Activated T-cell treated with anti-CD3 and anti-CD28 coated beads, Interleukin-2, amount 50 U/mL, for 24 hours (primary cell): ENCODE data around the gene TFAP2D.

Source experiments
- DNase-seq: peaks from one replicate; pipeline ENCODE4 v3.0.0-alpha.2; 2020
- H3K27ac Mint-ChIP-seq: 2 replicates; pipeline ENCODE4 v1.8.0; 2020; ENCODE audit warnings: mild to moderate bottlenecking, mixed read lengths
- H3K27me3 Mint-ChIP-seq: 2 replicates; pipeline ENCODE4 v1.8.0; 2020; ENCODE audit warnings: mixed read lengths
- H3K36me3 Mint-ChIP-seq: 2 replicates; pipeline ENCODE4 v1.8.0; 2020; ENCODE audit warnings: low read depth, mixed read lengths
- H3K4me1 Mint-ChIP-seq: 2 replicates; pipeline ENCODE4 v1.8.0; 2020; ENCODE audit warnings: low read depth, mixed read lengths
- H3K4me3 Mint-ChIP-seq: 2 replicates; pipeline ENCODE4 v1.8.0; 2020; ENCODE audit warnings: mild to moderate bottlenecking, moderate library complexity, mixed read lengths
- H3K9me3 Mint-ChIP-seq: 2 replicates; pipeline ENCODE4 v1.8.0; 2020; ENCODE audit warnings: mixed read lengths

Gene TFAP2D

GRCh38 chr6:50762798-50763197 is 49.5 kb downstream of the TFAP2D start:
- Mint-ChIP-seq H3K36me3 (no peaks in the 10 kb centered on the region), H3K27ac (no peak overlapping the region), H3K27me3 (no peaks in the 10 kb centered on the region), H3K9me3 (peaks cover 7% of the 10 kb centered on the region), H3K4me3 (no peak overlapping the region), H3K4me1 (no peaks in the 10 kb centered on the region)
- DNase-seq: no peak

DNA sequence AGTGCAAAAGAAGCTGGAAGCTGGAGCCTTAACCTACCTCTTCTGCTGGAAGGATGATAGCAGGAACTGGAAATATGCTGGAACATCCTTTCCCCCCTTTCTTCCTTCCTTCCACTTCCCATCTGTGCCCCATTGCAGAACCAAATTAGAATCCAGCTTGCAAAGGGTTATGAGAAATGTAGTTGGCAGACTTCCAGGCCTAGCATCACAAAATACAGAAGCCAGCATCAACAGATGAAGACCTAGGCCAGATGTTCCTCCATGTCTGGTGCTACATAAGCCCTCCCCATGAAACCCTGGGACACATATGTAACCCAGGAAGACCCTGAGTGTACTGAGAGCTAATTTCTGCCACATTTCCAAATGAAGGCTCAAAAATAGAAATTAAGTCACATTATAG is 65.4 kb downstream of the TFAP2D start:
- H3K9me3 Mint-ChIP-seq: peaks cover 2% of the 10 kb centered on the region

GRCh38 chr6:50780382-50780781 is 67.1 kb downstream of the TFAP2D start:
- Mint-ChIP-seq H3K27ac (no peak overlapping the region), H3K27me3 (no peaks in the 10 kb centered on the region), H3K9me3 (peaks cover 2% of the 10 kb centered on the region), H3K4me1 (no peaks in the 10 kb centered on the region), H3K36me3 (no peaks in the 10 kb centered on the region), H3K4me3 (no peak overlapping the region)
- no peak for DNase-seq

More for the DNA sequence above, 65.4 kb downstream of the TFAP2D start:
- no peak for DNase-seq
- Mint-ChIP-seq H3K4me1 (no peaks in the 10 kb centered on the region), H3K27ac (no peak overlapping the region), H3K27me3 (no peaks in the 10 kb centered on the region), H3K4me3 (no peak overlapping the region), H3K36me3 (no peaks in the 10 kb centered on the region)

- Mint-ChIP-seq H3K4me3 (no peak overlapping the region), H3K9me3 (peaks cover 2% of the 10 kb centered on the region), H3K27me3 (no peaks in the 10 kb centered on the region), H3K4me1 (no peaks in the 10 kb centered on the region), H3K36me3 (no peaks in the 10 kb centered on the region), H3K27ac (no peak overlapping the region)
- no peak for DNase-seq
Observed at GRCh38 chr6:50785921-50786320, 72.6 kb downstream of the TFAP2D start.

GRCh38 chr6:50791900-50792508 is 78.7 kb downstream of the TFAP2D start:
- Mint-ChIP-seq H3K9me3 (peaks cover 2% of the 10 kb centered on the region), H3K27ac (no peak overlapping the region), H3K4me3 (no peak overlapping the region), H3K4me1 (no peaks in the 10 kb centered on the region), H3K27me3 (peaks cover 3% of the 10 kb centered on the region), H3K36me3 (no peaks in the 10 kb centered on the region)
- no peak for DNase-seq

DNA sequence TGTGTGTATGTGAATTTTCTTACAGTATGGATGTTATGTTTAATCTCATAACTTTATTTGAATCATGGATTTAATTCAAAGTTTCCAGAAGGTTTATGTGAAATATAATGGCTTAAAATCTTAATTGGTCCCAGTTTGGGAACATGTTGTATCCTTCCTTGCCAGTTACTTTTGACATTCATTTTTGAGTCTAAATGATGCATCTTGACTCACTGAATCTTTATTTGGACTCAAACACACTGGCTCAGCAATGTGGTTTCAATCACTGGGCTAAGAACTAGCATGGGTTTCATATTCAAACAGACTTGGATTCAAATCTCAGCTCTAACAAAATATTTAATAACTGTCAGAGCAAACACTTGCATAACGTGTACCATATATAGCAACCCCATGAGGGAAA is 79.4 kb downstream of the TFAP2D start:
- peaks cover 2% of the 10 kb centered on the region for H3K9me3 Mint-ChIP-seq
- H3K4me1 Mint-ChIP-seq: no peaks in the 10 kb centered on the region
- H3K27me3 Mint-ChIP-seq: peaks cover 3% of the 10 kb centered on the region
- no peak for DNase-seq
- H3K36me3 Mint-ChIP-seq: no peaks in the 10 kb centered on the region
- H3K4me3 Mint-ChIP-seq: no peak overlapping the region
- H3K27ac Mint-ChIP-seq: no peak overlapping the region

DNA sequence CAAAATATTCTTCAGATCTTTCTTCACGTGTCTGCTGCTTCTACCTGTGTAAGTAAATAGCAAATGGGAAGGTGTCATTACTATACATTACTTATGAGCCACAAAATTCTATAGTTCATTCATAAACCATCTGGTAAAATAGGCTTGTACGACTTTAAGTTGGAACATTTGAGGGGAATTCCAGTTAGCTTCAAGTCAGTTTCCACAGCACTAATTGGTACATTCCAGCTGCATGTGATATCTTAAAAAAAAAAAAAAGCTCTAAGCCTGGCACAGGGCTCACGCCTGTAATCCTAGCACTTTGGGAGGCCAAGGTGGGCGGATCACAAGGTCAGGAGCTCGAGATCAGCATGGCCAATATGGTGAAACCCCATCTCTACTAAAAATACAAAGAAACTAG is 82.2 kb downstream of the TFAP2D start:
- no peak overlapping the region for H3K27ac Mint-ChIP-seq
- no peak overlapping the region for H3K4me3 Mint-ChIP-seq
- peaks cover 2% of the 10 kb centered on the region for H3K9me3 Mint-ChIP-seq
- no peak for DNase-seq
- H3K27me3 Mint-ChIP-seq: peaks cover 3% of the 10 kb centered on the region
- no peaks in the 10 kb centered on the region for H3K4me1 Mint-ChIP-seq
- no peaks in the 10 kb centered on the region for H3K36me3 Mint-ChIP-seq

GRCh38 chr6:50804283-50804682 is 91.0 kb downstream of the TFAP2D start:
- Mint-ChIP-seq H3K4me1 (no peaks in the 10 kb centered on the region), H3K27me3 (no peaks in the 10 kb centered on the region), H3K27ac (no peak overlapping the region), H3K4me3 (no peak overlapping the region), H3K36me3 (no peaks in the 10 kb centered on the region), H3K9me3 (peaks cover 5% of the 10 kb centered on the region)
- DNase-seq: no peak

DNA sequence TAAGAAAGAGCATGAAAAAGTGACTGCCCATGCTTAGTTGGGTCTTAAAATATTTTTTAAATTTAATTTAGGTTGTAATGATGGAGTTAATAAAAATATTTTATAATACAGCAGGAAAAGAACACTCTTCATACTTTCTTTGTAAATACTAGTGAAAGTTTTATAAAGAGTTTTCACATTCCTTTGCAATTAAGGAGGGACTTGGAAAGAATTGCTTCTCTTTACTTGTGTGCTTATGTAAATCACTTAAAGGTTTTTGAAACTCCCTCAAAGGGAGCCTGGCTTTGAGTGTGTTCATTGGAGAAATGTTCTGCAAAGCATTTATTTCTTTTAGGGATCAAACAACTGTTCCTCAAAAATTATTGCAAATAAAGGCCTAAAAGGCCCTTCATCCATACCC is 93.7 kb downstream of the TFAP2D start:
- Mint-ChIP-seq H3K27me3 (peaks cover 2% of the 10 kb centered on the region), H3K36me3 (no peaks in the 10 kb centered on the region), H3K27ac (no peak overlapping the region), H3K4me1 (no peaks in the 10 kb centered on the region), H3K4me3 (no peak overlapping the region), H3K9me3 (peaks cover 5% of the 10 kb centered on the region)
- DNase-seq: no peak

DNA sequence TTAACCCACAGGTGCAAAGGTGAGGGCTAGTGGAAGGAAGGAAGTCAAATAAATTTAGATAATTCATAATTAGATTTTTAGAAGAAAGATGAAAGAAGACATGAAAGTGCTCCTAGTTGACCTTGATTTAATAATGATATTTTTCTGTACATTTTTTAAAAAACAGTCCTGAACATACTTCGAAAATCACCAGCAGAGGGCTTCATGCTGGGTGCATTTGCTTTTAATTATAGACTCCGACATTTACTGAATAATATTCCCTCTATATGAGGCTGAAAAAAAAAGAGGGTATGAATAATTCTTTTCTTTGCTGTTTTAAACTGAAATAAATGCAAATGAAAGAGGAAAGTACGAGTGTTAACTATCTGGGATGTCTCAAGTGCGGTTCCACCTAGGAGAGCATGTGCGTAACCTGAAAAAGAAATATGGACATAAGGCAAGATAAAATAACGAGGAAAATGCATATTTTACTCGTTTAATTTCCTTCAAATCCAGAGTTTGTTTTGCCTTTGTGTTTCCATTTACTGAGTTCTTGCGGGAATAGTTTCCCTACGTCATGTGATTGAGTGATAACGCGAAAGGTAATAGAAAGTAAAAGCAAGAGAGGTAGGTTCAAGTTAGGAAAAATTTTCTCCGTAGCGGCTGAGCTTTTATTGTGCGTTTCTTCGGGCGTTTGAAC is 102.2 kb downstream of the TFAP2D start:
- Mint-ChIP-seq H3K9me3 (no peaks in the 10 kb centered on the region), H3K4me1 (peaks cover 22% of the 10 kb centered on the region), H3K36me3 (no peaks in the 10 kb centered on the region), H3K27ac (no peak overlapping the region), H3K4me3 (peak overlapping the region; percentile 80), H3K27me3 (peaks cover 69% of the 10 kb centered on the region)
- no peak for DNase-seq

DNA sequence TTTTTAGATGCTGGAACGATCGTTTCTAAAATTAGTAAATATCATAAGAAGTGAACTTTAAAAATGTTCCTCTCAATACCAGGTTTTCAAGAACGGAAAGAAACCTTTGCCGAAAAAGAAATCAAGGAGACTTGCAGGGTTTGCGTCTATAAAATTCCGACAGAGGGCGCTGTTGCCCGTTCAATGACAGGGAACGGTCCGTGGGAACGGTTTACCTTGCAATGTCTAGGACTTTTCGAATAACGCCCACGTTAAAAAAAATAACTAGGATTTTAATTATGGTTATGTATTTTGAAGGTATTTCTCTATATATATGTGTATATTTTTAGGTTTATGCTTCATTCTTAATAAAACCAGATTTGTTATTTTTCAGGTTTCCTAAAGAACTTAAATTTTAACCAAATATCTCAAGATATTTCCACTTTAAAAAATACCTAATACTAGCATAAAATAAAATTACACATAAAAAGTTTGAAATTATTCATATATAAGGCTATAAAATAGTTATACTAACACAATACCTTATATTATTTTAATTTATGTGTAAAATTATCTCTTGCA is 102.9 kb downstream of the TFAP2D start:
- Mint-ChIP-seq H3K36me3 (no peaks in the 10 kb centered on the region), H3K9me3 (no peaks in the 10 kb centered on the region), H3K4me1 (peaks cover 23% of the 10 kb centered on the region), H3K27me3 (peaks cover 75% of the 10 kb centered on the region), H3K4me3 (peak overlapping the region; percentile 80), H3K27ac (no peak overlapping the region)
- peak; percentile 50 for DNase-seq

- H3K9me3 Mint-ChIP-seq: no peaks in the 10 kb centered on the region
- no peaks in the 10 kb centered on the region for H3K36me3 Mint-ChIP-seq
- H3K4me1 Mint-ChIP-seq: peaks cover 23% of the 10 kb centered on the region
- H3K27me3 Mint-ChIP-seq: peaks cover 83% of the 10 kb centered on the region
- no peak overlapping the region for H3K27ac Mint-ChIP-seq
- H3K4me3 Mint-ChIP-seq: no peak overlapping the region
- DNase-seq: no peak
Observed at GRCh38 chr6:50816947-50817645, 103.8 kb downstream of the TFAP2D start.

DNA sequence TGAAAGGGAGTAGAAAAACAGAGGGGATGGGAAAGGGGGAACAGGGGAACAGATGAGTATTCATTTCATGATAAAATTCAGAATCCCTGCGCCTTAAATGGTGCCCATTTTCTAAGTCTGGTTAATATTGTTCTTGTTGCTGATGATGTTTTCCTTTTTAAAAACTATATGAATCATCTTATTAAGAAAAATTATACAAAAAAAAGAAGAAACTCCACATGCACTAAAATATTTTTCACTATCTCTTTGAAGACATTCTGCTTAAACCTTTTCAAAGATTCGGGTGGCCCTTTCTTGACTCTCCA is 104.3 kb downstream of the TFAP2D start:
- H3K27me3 Mint-ChIP-seq: peaks cover 85% of the 10 kb centered on the region
- no peak overlapping the region for H3K4me3 Mint-ChIP-seq
- H3K27ac Mint-ChIP-seq: no peak overlapping the region

DNA sequence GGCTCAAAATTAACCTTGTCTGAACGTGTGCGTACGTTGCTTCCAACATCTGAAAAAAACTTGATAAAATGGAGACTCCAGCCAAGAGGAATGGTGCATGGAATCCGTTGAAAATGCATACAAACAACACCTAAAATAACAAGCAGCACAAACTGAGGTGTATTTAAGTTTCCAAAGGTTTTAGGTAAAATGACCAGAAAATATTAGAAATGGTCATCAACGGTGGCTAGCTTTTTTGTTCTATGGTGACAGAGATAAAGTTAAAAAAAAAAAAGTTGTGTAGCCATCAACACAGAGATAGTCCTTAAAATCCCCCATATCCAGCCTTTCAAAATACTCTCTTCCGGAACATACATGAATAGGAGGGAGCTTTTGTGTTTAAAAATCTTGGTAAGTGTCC is 104.7 kb downstream of the TFAP2D start:
- Mint-ChIP-seq H3K36me3 (no peaks in the 10 kb centered on the region), H3K27me3 (peaks cover 89% of the 10 kb centered on the region), H3K4me1 (peaks cover 23% of the 10 kb centered on the region), H3K27ac (no peak overlapping the region), H3K9me3 (no peaks in the 10 kb centered on the region), H3K4me3 (no peak overlapping the region)
- DNase-seq: no peak

More for the DNA sequence above, 104.3 kb downstream of the TFAP2D start:
- no peaks in the 10 kb centered on the region for H3K9me3 Mint-ChIP-seq
- DNase-seq: no peak
- peaks cover 23% of the 10 kb centered on the region for H3K4me1 Mint-ChIP-seq
- H3K36me3 Mint-ChIP-seq: no peaks in the 10 kb centered on the region

DNA sequence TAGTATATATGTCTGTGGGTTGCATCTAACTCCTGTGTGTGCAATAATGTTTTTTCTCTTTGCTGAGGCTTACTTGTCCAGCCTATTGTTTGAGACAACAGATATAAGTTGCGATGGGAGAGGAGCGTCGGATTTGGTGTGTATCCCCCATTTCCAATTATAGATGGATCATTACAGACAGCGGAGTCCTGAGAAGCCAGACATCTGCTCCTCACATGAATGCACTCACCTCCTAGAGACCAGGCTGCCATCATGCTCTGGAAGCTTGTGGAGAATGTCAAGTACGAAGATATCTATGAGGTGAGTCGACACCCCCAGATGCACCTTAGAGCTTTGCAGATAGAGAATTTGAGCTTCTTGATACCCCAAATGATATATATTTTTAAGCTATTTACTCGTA is 105.3 kb downstream of the TFAP2D start, which contains the start of gene TFAP2B:
TSS of gene TFAP2B (plus strand) at position 199 of the 400 bp plus-strand sequence. CDS start at position 220, 21 bp downstream.
- peaks cover 23% of the 10 kb centered on the region for H3K4me1 Mint-ChIP-seq
- H3K27ac Mint-ChIP-seq: no peak within 1 kb of the TSS
- H3K36me3 Mint-ChIP-seq: no peaks in the 10 kb centered on the region
- no peaks in the 10 kb centered on the region for H3K9me3 Mint-ChIP-seq
- peaks cover 91% of the 10 kb centered on the region for H3K27me3 Mint-ChIP-seq
- DNase-seq: no peak
- H3K4me3 Mint-ChIP-seq: no peak within 1 kb of the TSS
